ENCODE measurements around the gene PRM1. TPM values are rescaled to one million over a fixed set of nuclear protein-coding genes. Genes with fewer than 3 reads are reported as not detected.

PRM1 gene
- total and polyA plus RNA-seq, 2 of the 4 experiments (the other 2 are of a cell fraction): not detected

DNA sequence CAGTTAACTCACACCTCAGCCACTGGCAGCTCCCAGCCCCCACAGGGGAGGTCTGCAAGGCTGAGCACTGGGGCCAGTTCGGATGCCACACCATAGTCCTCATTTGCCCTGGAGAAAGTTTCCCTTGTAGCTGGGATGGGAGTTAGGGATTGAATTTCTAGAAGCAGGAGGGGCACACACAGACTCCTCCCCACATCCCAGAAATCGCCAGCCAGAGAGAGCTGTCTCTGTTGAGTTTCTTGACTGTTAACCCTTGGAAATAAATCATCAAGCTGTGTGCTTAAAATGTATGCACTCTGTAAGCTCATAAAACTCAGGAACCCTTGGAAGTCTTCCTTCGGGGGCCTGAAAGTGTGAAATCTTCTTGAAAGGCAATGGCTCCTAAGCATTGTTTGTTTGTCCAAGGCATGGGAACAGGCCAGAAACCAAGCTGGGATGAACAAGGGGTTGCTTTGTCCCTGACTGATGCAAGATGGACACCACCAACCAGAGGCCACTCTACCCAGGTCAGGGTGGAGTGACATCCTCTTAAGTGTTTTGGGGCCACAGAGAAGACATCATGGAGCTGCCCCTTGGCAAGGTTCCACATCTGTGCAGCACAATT, 7.3 kb downstream of the PRM1 start:
- intact Hi-C loops (cut with micrococcal nuclease): no loop called here
- Histone ChIP-seq H2BK15ac (ENCODE audit: low read depth, low read length) (no peak overlapping the region), H2AK5ac (ENCODE audit: low read depth, low read length) (no peak overlapping the region), H4K8ac (ENCODE audit: low read depth in 2 of 2, low read length in 2 of 2) (no peak overlapping the region), H2BK5ac (ENCODE audit: low read depth, low read length, poor library complexity, severe bottlenecking) (no peak overlapping the region), H3K18ac (ENCODE audit: low read depth, low read length) (peak overlapping the region; percentile 10; the same call in 1 of the 2 replicates), H3K14ac (replicated peaks; ENCODE audit: low read depth, low read length) (no peak overlapping the region), H3K4me1 (ENCODE audit: control insufficient read depth, insufficient read depth, low read length) (peaks cover 7% of the 10 kb centered on the region; the same call in 1 of the 2 replicates), H3K9ac (ENCODE audit: low read depth, low read length) (no peak overlapping the region), H4K5ac (ENCODE audit: low read depth, low read length) (no peak overlapping the region; the same call in 1 of the 2 replicates), H3K36me3 (ENCODE audit: control insufficient read depth, insufficient read depth, low read length) (no peaks in the 10 kb centered on the region), H3K23ac (ENCODE audit: low read depth, low read length) (no peak overlapping the region), H2AFZ (replicated peaks; ENCODE audit: low read length, poor library complexity) (no peak overlapping the region), H3K9me3 (ENCODE audit: control insufficient read depth, insufficient read depth, low read length) (peaks cover 7% of the 10 kb centered on the region), H4K20me1 (ENCODE audit: insufficient read depth, low read length) (no peaks in the 10 kb centered on the region), H3K56ac (ENCODE audit: extremely low read depth, insufficient read depth, low read length) (no peak overlapping the region), H2BK120ac (ENCODE audit: low read depth, low read length) (no peak overlapping the region), H3K27ac (ENCODE audit: insufficient read depth, low read length) (peak overlapping the region; percentile 7; the same call in 1 of the 2 replicates), H3K79me1 (ENCODE audit: low read depth in 1 of 2, low read length in 2 of 2) (no peaks in the 10 kb centered on the region), H3K27me3 (ENCODE audit: control insufficient read depth, insufficient read depth, low read length) (peaks cover 6% of the 10 kb centered on the region), H3K4me3 (ENCODE audit: insufficient read depth, low read depth, low read length) (no peak overlapping the region), H3K4me2 (ENCODE audit: low read depth, low read length) (no peak overlapping the region), H3K9me1 (ENCODE audit: insufficient read depth, low read length) (no peaks in the 10 kb centered on the region), H2BK20ac (ENCODE audit: low read depth, low read length) (no peak overlapping the region), H2AK9ac (replicated peaks; ENCODE audit: low read depth, low read length, poor library complexity) (no peak overlapping the region), H3K4ac (ENCODE audit: low read depth, low read length) (no peak overlapping the region), H4K91ac (ENCODE audit: insufficient read depth, low read depth, low read length) (no peak overlapping the region)
- ATAC-seq (ENCODE audit: low read depth) (peak; percentile 83), DNase-seq (no peak)
- CTCF ChIA-PET: interaction anchor here (0.6 kb wide), 1 partner anchor 1048 kb away, joined by 4 read pairs; no protein-coding TSS in a partner anchor
- dilution Hi-C loops (cut with HindIII; ENCODE audit: low sequenced_read_pairs, unreplicated experiment): no loop called here
- POLR2A ChIA-PET (ENCODE audit: unreplicated experiment): interaction anchor here (0.7 to 1.8 kb wide), 2 partner anchors 17 to 21 kb away, joined by 3 to 18 read pairs; partner anchors contain the start of gene SOCS1
- TF ChIP-seq MAFK (IDR thresholded peaks at IDR 0.05; ENCODE audit: low read depth, low read length) (no peak), MXI1 (IDR thresholded peaks at IDR 0.05; ENCODE audit: borderline replicate concordance, low read depth, low read length) (no peak), RCOR1 (IDR thresholded peaks at IDR 0.05; ENCODE audit: insufficient replicate concordance, low read length) (no peak), RAD21 (IDR thresholded peaks at IDR 0.05; ENCODE audit: low read length) (no peak), NFE2L2 (IDR thresholded peaks at IDR 0.05; ENCODE audit: low read depth, low read length) (no peak), POLR2A (IDR thresholded peaks at IDR 0.05; ENCODE audit: low read depth, low read length) (no peak), ELK1 (IDR thresholded peaks at IDR 0.05; ENCODE audit: borderline replicate concordance, low read depth, low read length) (no peak), FOS (IDR thresholded peaks at IDR 0.05; ENCODE audit: low read depth, low read length) (no peak)
- TF ChIP-seq, protein P1, sequence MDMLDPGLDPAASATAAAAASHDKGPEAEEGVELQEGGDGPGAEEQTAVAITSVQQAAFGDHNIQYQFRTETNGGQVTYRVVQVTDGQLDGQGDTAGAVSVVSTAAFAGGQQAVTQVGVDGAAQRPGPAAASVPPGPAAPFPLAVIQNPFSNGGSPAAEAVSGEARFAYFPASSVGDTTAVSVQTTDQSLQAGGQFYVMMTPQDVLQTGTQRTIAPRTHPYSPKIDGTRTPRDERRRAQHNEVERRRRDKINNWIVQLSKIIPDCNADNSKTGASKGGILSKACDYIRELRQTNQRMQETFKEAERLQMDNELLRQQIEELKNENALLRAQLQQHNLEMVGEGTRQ (IDR thresholded peaks at IDR 0.05; ENCODE audit: low read depth, low read length): no peak
- WGBS, 2 experiments (ENCODE audit: extremely low coverage in 2 of 2, insufficient read length in 1 of 2): no CpG with 5 or more reads among the region's 3 CpGs
- no TSS peak for BruUV-seq (replicated peaks)
- in situ Hi-C loops (cut with MboI; ENCODE audit: low sequenced_read_pairs): no loop called here
